IPS DF 4.7 (cell line): ENCODE measurements around the gene SGK1.

Experiments
- DNase-seq: peaks from one replicate; pipeline ENCODE4 v3.0.0-alpha.2; 2013; ENCODE audit warnings: low spot score; ENCODE audit errors: extremely low read depth

The SGK1 gene

GRCh38 chr6:134317471-134318131 lies at the start of gene SGK1:
SGK1 (minus strand) TSS chr6:134318112; CDS start chr6:134317460, 652 bp downstream.
- DNase-seq, result no peak

- no peak for DNase-seq
These were observed 45.6 kb upstream of the SGK1 start for GRCh38 chr6:134363323-134364039.

DNA sequence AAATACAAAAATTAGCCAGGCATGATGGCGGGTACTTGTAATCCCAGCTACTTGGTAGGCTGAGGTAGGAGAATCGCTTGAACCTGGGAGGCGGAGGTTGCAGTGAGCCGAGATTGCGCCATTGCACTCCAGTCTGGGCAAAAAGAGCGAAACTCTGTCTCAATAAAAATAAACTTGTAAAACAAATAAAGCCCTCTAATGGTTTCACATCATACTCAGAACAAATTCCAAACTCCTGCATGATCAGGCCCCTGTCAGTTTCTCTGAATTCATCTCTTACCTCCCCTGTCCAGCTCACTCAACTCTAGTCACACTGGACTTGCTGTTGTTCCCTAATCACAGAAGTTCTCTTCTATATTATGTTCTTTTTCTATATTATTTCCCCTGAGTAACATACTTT lies 43.1 kb upstream of the SGK1 start:
- DNase-seq, result no peak

GRCh38 chr6:134359302-134359701 lies 41.4 kb upstream of the SGK1 start:
- no peak for DNase-seq

GRCh38 chr6:134358320-134358719 lies 40.4 kb upstream of the SGK1 start:
- DNase-seq, result no peak

DNA sequence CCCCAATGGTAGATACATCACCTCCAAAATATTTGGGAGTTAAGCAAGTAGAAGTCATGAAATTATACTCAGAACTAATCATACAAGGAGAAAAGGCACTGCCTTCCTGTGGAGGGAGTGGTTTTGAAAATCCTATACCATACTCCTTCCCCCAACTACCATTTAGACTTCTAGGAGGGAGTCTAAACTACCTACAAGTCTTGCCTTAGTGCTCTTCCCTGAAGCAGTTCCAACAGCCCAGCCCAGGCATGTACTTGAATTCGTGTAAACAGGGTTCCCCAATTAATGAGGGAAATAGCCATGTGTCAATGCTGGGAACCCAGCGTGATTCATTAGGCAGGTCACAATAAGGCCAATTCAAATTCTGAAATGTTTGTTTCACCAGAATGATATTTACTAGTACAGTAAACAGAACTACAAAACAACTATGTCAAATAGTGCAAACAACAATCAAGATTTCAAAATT lies 39.1 kb upstream of the SGK1 start:
- DNase-seq, result no peak

GRCh38 chr6:134356405-134356804 lies 38.5 kb upstream of the SGK1 start:
- DNase-seq, result no peak

DNA sequence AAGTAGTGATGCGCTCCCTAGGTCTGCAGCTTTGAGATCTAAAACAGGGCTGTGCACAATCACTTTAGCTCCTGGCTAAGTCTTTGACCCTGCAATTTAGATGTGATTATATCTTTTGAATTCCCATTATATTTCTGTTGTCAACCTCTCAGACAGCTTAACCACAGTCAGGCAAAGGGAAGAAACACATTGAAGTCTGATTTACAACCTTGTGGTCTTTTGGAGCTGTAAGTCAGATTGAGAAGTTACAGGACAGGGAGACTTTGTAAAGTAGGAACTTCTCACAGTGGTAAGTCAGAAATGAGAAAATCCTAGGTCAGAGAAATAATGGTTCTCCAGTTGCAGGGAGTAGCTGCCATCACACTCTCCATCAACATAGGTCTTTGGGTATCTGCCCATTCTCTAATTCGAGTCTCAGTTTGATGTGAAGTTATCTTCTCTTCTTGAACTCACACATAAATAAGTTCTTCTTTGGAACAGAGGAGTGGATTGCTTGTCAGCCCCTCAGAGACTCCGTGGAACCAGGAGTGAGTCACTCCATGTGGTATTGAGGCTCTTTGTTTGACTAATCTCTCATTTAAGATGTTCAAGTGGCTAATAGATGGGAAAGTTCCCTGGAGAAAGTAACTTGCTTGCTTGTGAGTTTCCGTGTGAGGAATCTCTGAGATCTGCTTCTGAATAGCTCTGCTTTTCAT lies 35.0 kb upstream of the SGK1 start:
- DNase-seq, result no peak

- no peak for DNase-seq
These were observed 33.9 kb upstream of the SGK1 start for GRCh38 chr6:134351615-134352474.

DNA sequence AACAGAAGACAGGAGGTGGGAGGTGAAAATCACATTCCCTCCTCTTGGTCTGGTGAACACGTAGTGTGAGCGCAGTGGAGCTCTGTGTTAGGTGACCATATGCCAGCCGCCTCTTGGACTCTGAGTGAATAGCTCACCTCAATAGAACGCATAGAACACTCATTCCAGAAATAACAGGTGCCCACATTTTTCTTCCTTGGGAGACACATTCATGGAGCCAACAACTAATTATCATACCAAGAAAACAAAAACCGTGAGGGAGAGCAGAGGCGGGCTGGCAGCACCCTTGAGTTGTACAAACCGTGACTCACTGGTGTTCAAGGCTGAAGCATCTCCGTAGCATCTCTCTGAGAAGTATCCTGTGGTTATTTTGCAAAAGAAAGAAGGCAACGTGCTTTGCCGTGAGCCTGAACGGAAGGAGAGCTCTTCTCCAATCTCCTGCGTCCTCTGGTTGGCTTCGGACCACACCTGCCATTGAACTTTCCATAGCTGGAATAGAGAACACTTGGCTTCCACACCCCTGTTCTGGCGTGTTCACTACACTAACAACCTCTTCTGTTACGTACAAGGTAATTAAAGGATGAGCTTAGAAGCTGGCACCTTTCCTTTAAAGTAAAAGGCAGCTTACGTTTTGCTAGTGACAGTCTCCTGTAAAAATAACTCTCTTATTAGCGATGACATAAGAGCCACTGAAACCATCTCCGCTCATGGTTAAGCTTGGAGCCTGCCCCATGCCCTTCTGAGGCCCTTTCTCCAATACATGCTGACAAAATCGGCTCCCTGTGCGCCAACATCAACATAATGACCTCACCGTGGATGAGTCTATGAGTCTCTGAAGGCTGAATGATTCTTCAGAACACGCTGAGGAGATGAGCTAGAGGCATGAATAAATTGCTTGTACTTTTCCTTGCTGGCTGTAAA lies 30.2 kb upstream of the SGK1 start:
- DNase-seq, result no peak

GRCh38 chr6:134346932-134347545 lies 29.1 kb upstream of the SGK1 start:
- DNase-seq, result no peak

DNA sequence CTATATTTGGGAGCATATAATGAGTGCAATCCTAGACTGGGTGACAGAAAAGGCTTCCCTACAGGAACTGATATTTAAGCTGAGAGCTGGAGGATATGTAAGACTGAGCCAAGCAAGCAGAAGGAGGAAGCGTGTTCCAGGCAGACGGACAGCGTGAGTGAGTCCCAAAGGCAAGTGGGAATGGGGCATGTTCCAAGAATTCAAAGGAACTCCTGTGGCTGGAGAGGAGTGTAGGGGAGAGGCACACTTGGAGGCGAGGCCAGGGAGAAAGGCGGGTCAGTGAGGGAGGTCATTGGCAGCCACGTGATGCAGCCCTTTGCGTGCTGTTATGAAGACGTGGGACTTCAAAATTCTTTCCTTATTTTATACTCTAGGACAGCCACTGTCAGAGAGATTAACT lies 27.9 kb upstream of the SGK1 start:
- no peak for DNase-seq

DNA sequence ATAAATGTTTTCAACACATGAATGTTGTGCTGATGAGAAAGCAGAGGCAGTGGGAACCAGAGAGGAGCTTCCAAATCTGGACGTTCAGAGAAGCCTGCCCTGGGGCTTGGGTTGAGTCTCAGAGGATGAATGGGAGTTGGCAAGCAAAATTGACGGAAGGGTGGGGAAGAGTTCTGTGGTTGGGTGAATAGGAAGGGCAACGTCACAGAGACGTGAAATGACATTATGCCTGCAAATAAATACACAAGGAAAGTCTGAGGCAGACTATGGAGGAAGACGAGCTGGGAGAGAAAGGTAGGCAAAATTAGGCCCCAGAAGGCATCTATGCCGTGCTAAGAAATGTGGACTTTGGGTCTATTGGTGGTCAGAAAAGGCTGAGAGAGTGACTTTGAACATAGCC lies 25.2 kb upstream of the SGK1 start:
- no peak for DNase-seq

DNA sequence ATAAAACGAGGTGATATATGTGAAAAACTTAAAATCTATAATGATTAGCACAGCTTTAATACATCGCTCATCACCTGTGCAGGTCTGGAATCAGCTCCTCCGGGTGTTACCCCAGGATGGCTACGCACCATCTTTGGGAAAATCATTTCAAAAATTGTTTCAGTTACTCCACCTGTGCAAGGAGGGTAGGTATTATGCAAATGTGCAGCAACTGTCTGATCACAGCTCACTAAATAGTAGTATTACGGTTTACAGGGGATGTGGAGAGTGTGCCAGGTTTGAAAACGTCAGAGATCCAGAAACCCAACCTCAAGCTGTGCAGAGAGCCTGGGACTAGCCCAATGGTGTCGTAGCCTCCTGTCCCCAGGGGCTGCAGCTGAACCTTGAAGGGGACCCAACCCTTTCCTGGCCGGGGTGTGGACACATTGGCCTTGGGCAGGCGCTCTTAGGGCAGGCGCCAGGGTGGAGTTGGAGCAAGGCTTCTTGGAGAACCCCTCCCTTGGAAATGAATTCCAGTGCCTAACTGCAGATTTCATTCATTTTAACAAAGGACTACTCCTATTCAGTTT lies 24.2 kb upstream of the SGK1 start:
- DNase-seq, result no peak

- no peak for DNase-seq
These were observed 22.5 kb upstream of the SGK1 start for GRCh38 chr6:134340179-134340975.

GRCh38 chr6:134339216-134339615 lies 21.3 kb upstream of the SGK1 start:
- DNase-seq, result no peak

DNA sequence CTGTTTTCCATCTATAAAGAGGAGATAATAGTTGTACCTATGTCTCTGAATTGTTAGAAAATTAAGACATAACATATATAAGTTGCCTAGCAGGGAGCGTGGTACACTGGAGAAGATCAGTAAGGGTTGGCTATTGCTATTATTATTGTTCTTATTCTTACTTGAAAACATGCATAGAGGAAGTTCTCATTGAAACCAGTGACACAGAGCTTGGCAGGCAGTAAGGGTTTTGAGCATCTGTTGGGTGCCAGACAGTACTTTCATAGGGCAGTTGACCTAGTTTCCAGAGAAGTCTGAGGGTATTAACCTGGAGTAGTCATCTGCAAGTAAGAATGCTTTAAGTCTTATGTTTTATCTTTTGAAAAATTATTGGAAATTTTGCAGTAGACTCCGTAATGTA lies 13.3 kb upstream of the SGK1 start:
- DNase-seq, result no peak

- DNase-seq, result no peak
These were observed 12.6 kb upstream of the SGK1 start for GRCh38 chr6:134330555-134330954.

DNA sequence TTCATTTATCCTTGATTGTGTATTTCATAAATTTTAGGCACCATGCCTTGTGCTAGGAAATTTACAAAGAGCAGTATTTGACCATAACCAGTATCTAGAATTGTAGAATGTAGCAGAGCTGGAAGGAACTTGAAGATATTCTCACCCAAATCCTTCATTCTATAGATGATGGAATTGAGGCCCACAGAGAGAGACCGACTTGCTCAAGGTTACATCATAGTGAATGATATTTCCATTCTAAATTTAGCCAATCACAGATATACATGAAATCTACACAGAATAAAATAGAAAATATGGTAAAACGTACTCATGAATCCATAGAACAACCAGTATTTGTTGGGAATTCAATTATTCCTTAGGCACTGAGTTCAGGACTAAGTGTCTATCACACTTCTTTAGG lies 10.9 kb upstream of the SGK1 start:
- DNase-seq, result no peak
